Hepatocyte (in vitro differentiated cells): ENCODE measurements around the gene CD226.

Source experiments
- CTCF ChIP-seq: fragments of 200-600 bp; sonication (generic); IDR thresholded peaks from 2 replicates; pipeline ENCODE4 v1.5.1; 2016; ENCODE audit warnings: antibody characterized with exemption, mild to moderate bottlenecking; ENCODE audit not compliant: poor library complexity
- EZH2 ChIP-seq: fragments of 200-600 bp; sonication (generic); IDR thresholded peaks from 2 replicates; pipeline ENCODE4 v1.6.1; 2016; ENCODE audit warnings: antibody characterized with exemption, mild to moderate bottlenecking, borderline replicate concordance

- TF ChIP-seq CTCF = no peak
- no peak for TF ChIP-seq EZH2
These were observed 991 bp downstream of the CD226 start for GRCh38 chr18:69946608-69947155.
